HG03175 (cell line): ENCODE data around the gene SLC16A7.
A peak's percentile ranks its signal among the peaks of the same experiment; 100 is the strongest.

Experiments
- ATAC-seq: cut with Tn5 transposase; IDR thresholded peaks from one replicate; pipeline ENCODE4 v1.9.1; 2021; ENCODE audit warnings: mild to moderate bottlenecking, moderate library complexity; ENCODE audit not compliant: unreplicated experiment

Gene SLC16A7

GRCh38 chr12:59619461-59620240 lies 23.8 kb downstream of the SLC16A7 start:
- peak; percentile 48 for ATAC-seq

DNA sequence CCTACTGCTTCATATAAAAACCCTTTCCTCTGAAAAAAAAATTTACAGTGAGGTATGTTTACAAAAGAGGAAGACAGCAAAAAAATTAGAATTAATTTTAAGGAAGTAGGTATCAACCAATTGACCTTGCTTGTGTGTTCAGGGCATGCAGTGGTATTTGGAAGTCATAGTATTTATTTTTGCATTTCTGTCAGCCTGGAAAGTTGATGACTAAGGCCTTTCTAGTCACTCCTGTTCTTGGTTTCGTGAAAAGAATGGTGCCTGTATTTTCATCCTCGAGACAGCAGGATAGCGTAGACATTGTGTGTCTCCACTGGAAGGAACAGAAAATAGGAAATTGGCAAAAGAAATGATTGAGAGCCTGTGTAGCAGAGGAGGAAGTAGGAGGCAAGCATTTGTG lies 24.5 kb downstream of the SLC16A7 start:
- peak; percentile 36 for ATAC-seq

DNA sequence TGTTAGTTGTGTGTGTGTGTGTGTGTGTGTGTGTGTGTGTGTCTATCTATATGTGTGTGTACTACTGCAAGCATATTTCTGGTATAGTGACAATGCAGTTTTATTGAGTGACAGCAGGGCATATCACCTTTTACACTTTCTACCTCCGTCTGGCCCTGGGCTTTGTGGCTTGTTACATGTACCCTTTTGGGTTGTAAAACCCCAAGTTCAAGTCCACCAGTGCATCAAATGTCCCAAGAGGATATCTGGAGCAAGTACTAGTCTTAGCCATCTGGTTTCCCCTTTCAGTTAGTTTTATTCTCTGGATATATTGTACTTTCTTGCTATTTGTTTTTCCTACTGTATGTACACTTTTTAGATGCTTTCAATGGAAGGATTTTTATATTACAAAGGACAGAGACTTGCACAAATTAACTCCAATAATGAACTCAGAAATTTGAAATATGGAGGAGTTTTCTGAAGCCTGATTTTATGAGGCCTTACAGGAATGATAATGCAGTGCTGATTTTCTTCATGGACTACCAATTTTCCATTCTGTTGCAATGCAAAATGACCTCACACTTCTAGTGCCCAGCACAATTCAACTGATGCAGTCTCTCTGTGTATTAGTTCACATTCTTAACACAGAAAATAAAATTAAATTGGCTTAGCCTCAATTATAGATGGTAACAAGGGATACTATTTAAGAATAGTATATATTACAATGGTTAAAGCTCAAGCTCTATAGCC lies 29.1 kb downstream of the SLC16A7 start:
- no peak for ATAC-seq

DNA sequence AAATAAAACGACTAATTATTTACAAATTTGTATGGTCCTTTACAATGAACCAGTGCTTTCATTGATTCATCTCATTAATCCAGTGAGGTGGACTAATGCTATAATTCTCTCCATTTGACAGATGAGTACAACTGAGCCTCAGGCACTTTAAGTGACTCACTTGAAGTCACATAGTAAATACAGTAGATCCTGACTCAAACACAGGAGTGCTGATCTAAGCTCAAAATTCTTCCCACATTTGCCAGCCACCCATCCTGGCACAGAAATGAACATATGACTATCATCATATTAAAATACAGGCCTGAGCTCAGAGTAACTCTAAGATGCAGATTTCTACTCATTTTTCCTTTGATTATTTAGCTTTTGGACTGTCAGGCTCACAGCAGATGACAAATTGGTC lies 30.6 kb downstream of the SLC16A7 start:
- ATAC-seq, result no peak

DNA sequence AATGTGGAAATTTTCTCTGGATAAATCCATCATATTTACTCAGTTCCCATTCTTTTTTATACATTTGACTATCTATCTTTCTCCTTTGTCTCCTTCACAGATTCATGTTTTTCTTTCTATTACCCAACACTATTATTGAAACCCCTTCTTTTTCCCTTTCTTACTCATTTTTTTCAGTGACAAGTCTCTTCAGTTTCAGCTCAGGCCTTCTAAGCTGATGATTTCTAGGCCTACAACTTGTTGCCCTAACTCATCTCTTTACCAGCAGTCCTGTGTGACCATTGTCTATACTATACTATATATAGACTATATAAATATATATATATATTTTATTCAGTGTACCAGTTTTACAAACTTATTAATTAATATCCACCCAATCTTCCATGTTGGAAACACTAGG lies 31.8 kb downstream of the SLC16A7 start:
- ATAC-seq, result no peak

DNA sequence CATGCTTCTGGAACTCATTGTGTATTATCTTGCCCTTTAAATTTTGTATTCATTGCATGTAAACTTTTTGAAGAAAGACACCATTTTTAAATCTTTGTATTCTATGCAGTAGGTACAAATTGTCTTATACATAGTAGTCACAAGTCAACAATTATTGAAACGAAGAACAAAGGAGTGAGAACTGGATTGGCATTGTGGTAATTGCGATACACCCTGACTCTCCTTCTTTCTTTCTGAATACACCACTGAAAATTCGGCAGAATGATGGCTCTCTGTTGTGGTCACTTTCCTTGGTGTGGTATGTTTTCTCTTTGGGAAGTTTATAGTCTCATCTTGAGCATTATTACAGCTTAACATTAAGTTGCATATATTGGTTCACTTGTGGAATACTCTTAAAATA lies 34.1 kb downstream of the SLC16A7 start:
- no peak for ATAC-seq

GRCh38 chr12:59632408-59632807 lies 36.6 kb downstream of the SLC16A7 start:
- ATAC-seq, result no peak

DNA sequence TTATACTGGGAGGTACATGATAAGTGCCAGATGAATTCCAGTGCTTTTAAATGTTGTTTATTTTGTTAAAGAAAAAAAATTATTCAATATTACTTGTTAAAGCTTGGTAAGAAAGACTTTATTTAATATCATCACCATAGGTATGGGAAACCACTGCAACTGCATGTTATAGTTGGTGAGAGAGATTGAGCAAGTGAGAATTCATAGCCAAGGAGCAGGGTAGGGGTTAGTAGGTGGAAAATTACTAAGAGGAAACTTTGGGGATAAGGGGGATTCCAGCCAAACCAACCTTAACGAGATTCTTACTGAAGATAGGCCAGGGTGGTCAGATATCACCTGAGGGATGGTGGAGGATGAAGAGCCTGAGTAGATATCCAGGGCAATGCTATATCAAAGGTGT lies 38.4 kb downstream of the SLC16A7 start:
- ATAC-seq, result no peak

- ATAC-seq, result peak; percentile 64
These were observed 41.3 kb downstream of the SLC16A7 start for GRCh38 chr12:59636945-59637691.

DNA sequence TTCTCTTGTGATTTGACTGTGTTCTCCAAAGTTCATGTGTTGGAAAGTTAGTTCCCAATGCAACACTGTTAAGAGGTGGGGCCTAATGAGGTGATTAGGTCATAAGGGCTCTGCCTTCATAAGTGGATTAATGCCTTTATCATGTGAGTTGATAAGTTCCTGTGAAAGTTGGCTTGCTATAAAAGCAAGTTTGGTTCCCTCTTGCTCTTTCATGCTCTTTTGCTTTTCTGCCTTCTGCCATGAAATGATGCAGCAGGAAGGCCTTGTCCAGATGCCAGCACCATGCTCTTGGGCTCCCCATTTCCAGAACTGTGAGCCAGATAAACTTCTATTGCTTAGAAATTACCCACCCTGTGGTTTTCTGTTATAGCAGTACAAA lies 41.9 kb downstream of the SLC16A7 start:
- ATAC-seq, result no peak

GRCh38 chr12:59643550-59643949 lies 47.7 kb downstream of the SLC16A7 start:
- no peak for ATAC-seq

GRCh38 chr12:59645242-59645641 lies 49.4 kb downstream of the SLC16A7 start:
- no peak for ATAC-seq

GRCh38 chr12:59646636-59647035 lies 50.8 kb downstream of the SLC16A7 start:
- no peak for ATAC-seq

DNA sequence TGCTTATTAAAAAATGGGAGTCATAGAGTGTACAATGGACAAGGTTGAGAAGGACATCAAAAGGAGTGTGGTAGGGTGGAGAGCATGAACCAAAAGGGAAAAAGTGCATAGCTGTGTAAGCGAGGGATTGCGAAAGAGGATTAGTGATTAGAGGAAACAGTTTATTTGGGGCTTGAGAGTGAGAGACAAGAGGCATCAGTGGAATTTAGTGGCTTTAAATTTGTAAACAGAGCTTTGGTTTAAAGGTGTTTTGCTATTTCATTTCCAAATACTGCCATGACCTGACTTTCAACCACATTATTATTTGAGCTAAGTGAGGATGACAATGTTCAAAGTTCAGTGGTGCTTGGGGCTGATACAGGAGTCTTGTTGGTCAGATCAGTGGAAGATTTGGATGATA lies 53.4 kb downstream of the SLC16A7 start:
- no peak for ATAC-seq

GRCh38 chr12:59650588-59651228 lies 54.9 kb downstream of the SLC16A7 start:
- ATAC-seq, result no peak

DNA sequence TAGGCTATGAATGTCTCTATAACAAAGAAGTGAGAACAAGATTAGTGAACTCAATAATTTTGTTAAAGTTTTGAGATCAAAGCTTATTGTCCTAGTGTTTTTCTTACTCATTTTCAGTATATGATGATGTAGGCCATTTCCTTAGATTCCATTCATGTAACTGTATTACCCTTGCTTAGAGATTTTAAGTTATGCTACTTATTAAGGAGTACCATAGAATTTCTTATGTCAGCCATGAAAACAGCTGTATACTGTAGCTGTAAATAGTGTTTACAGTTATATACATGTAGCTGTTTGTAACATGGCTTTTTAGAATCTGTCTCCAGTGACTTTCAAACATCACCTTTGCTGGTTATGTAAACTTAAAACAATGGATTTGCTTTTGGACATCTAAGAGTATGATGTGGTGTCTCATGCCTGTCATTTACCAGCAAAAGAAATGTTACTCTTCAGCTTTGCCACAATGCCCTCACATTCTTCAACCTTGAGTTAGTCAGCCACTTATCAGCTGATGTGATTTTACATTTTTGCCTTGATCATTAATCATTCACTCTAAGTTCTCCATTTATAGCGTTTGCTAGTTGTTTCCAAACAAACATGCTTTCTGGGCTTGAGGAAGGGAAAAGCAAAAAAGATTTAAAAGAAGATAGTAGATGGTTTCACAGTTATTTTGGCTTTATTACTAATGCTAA lies 55.5 kb downstream of the SLC16A7 start:
- no peak for ATAC-seq

DNA sequence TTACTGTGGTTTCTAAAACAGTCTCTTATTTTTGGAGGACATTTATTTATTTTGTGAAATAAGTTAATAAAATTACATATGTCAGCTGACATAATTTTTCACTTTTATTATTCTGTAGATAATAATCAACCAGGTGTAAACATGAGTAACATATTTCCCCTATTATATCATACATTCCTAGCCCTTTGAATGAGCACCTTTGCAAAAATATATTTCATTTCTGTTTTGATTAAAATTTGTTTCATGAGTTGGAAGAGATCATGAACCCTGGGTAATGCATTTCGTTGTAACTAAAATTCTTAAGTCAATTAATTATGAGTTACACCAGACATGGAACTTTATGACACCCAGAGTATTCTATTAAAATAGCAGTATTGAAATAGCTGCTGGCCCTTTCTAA lies 56.3 kb downstream of the SLC16A7 start:
- ATAC-seq, result no peak

GRCh38 chr12:59654061-59654460 lies 58.2 kb downstream of the SLC16A7 start:
- ATAC-seq, result no peak

GRCh38 chr12:59657266-59657665 lies 61.4 kb downstream of the SLC16A7 start:
- ATAC-seq, result no peak

DNA sequence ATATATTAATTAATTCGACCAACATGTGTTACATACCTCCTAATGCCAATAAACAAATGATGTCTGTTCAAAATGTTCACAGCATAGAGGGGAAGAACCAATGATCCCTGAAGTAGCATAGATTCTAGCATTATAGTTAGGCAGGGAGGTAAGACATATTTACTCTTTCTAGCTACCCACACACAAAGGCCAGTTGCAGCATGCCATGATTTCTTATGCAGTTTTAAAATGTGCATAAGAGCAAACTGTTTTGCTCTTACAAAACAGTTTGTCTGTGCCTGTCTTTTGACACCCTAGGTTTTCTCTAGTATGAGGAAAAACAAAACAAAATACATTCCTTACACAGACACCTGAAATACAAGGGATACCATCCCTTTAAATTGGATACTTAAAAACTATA lies 61.9 kb downstream of the SLC16A7 start:
- ATAC-seq, result no peak

DNA sequence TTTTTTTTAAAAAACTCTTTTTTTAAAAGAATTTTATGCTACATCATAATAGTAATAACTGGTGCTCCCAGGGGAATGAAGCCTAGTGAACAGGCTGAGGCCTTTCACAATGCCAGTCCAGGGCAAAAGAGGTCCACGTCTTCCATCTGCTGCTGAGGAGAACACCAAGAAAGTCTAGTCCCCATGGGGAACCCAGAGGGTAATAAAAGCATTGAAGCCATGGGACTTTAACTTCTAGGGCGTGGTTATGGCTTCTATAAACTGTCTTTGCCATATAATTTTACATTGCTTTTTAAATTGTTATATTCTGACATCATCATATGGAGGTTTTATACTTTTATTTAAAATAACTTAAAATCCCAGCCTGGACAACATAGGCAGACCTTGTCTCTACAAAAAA lies 64.3 kb downstream of the SLC16A7 start:
- ATAC-seq, result no peak
